ENCODE results near the gene ADAP1. TPM values are rescaled to one million over a fixed set of nuclear protein-coding genes. Genes with fewer than 3 reads are reported as not detected.
"Not testable (repeated sequence)": the region's sequence is repeated elsewhere in the genome, so short reads cannot be mapped to it uniquely, and the experiment has no call there.

The ADAP1 gene
- total and polyA plus RNA-seq, 2 of the 8 experiments (the other 6 are each of a cell fraction or from before 2014, with no cell fraction given) = 5.8 to 6.1 TPM

- WGBS, 2 experiments (ENCODE audit: extremely low coverage in 1 of 2, insufficient coverage in 1 of 2, insufficient read length in 1 of 2, insufficient replicate concordance in 2 of 2, low coverage in 1 of 2, low lambda C conversion rate in 2 of 2, missing lambda C conversion rate in 1 of 2) = 100% methylated on average over 2 of the region's 4 CpGs; no CpG with 5 or more reads in 1 of the 2 experiments
- FAIRE-seq; H2BK12ac ChIP-seq (ENCODE audit: low read depth, low read length); H3K23me2 ChIP-seq (ENCODE audit: low read depth, low read length); H4K5ac ChIP-seq (ENCODE audit: insufficient read length, low read depth, low read length); H4K20me1 ChIP-seq (replicated peaks in 1 of 2; ENCODE audit: control insufficient read depth in 1 of 2, insufficient read depth in 2 of 2, low read length in 2 of 2); H3K4me1 ChIP-seq (replicated peaks in 1 of 4; ENCODE audit: control insufficient read depth in 3 of 4, insufficient read depth in 4 of 4, low read length in 3 of 4); CTCF ChIA-PET (ENCODE audit: partially characterized antibody); H3K79me2 ChIP-seq (ENCODE audit: control insufficient read depth in 1 of 2, insufficient read depth in 2 of 2, low read length in 2 of 2); H3K56ac ChIP-seq (replicated peaks; ENCODE audit: insufficient read length, low read depth, low read length); H3K18ac ChIP-seq (ENCODE audit: extremely low read depth, low read length); H3K4me3 ChIP-seq (ENCODE audit: extremely low read depth in 1 of 4, insufficient read depth in 2 of 4, low read depth in 3 of 4, low read length in 4 of 4); POLR2A ChIA-PET (ENCODE audit: partially characterized antibody); H3K23ac ChIP-seq (ENCODE audit: insufficient read length); H3K9ac ChIP-seq (replicated peaks in 1 of 4; ENCODE audit: extremely low read depth in 1 of 4, low read depth in 3 of 4, low read length in 3 of 4); H3K79me1 ChIP-seq (ENCODE audit: low read depth, low read length); H3K9me3 ChIP-seq (ENCODE audit: insufficient read depth in 2 of 2, low read depth in 1 of 2, low read length in 1 of 2); H3K14ac ChIP-seq (ENCODE audit: insufficient read length); H3K27ac ChIP-seq (ENCODE audit: low read depth, low read length); H2BK20ac ChIP-seq (ENCODE audit: low read length); H3K4ac ChIP-seq (replicated peaks; ENCODE audit: insufficient read length, low read depth, low read length); H2AK5ac ChIP-seq (ENCODE audit: low read depth, low read length); H4K8ac ChIP-seq (ENCODE audit: extremely low read depth, insufficient read depth, low read length); H3K27me3 ChIP-seq (replicated peaks in 1 of 4; ENCODE audit: control insufficient read depth in 3 of 4, extremely low read depth in 1 of 4, insufficient read depth in 3 of 4, low read length in 3 of 4); H4K91ac ChIP-seq (replicated peaks; ENCODE audit: insufficient read length, low read length); H2BK120ac ChIP-seq (replicated peaks; ENCODE audit: low read depth, low read length); DNase-seq (ENCODE audit: low read depth in 1 of 2, low spot score in 2 of 2); H2BK15ac ChIP-seq (ENCODE audit: low read length); H3K36me3 ChIP-seq (ENCODE audit: control insufficient read depth in 2 of 4, insufficient read depth in 4 of 4, low read length in 3 of 4); H3K4me2 ChIP-seq (ENCODE audit: insufficient read depth in 1 of 2, low read depth in 2 of 2, low read length in 2 of 2); H2BK5ac ChIP-seq (ENCODE audit: low read depth, low read length); H2AFZ ChIP-seq (ENCODE audit: low read length): not testable (repeated sequence)
- peak; percentile 39; the same call in 1 of the 2 replicates for TF ChIP-seq BACH1 (IDR thresholded peaks at IDR 0.05; ENCODE audit: low read length)
Measured at GRCh38 chr7:1002026-1002425, 47.5 kb upstream of the ADAP1 start.
